Lung (tissue), 12 donors: ENCODE data around the gene BICC1. TPM values are rescaled to one million over a fixed set of nuclear protein-coding genes. Genes with fewer than 3 reads are reported as not detected.

Experiments
- ATAC-seq: fragments of 200-7000 bp; cut with Tn5 transposase; one replicate; pipeline ENCODE4 v1.9.1; 2020; ENCODE audit warnings: moderate number of reproducible peaks; ENCODE audit not compliant: insufficient read depth, low FRiP score
- DNase-seq, 3 donors: peaks; one replicate each; pipeline ENCODE4 v3.0.0-alpha.2; 2013 to 2017
- H3K27ac ChIP-seq, 2 donors: one replicate each; pipeline ENCODE4 v1.5.1; 2013; ENCODE audit warnings: mild to moderate bottlenecking in 2 of 2, moderate library complexity in 2 of 2, control low read depth in 1 of 2, inconsistent platforms in 1 of 2, low read depth in 1 of 2, low read length in 1 of 2
- H3K27me3 ChIP-seq, 3 donors: one replicate each; pipeline ENCODE4 v1.5.1; 2013; ENCODE audit warnings: low read length in 2 of 3; ENCODE audit not compliant: control insufficient read depth in 3 of 3, insufficient read depth in 3 of 3
- H3K36me3 ChIP-seq, 4 donors: one replicate each; pipeline ENCODE4 v1.5.1; 2013; ENCODE audit warnings: low read length in 4 of 4, mild to moderate bottlenecking in 1 of 4, moderate library complexity in 1 of 4; ENCODE audit not compliant: control insufficient read depth in 4 of 4, insufficient read depth in 4 of 4
- H3K4me1 ChIP-seq, 5 donors: one replicate each; pipeline ENCODE4 v1.5.1; 2013; ENCODE audit warnings: low read length in 5 of 5, mild to moderate bottlenecking in 2 of 5, moderate library complexity in 1 of 5; ENCODE audit not compliant: control insufficient read depth in 5 of 5, insufficient read depth in 5 of 5
- H3K4me3 ChIP-seq: one replicate; pipeline ENCODE4 v1.5.1; 2013; ENCODE audit warnings: mild to moderate bottlenecking, control low read depth, moderate library complexity
- H3K9ac ChIP-seq, 2 donors: one replicate each; pipeline ENCODE4 v1.5.1; 2013; ENCODE audit warnings: low read length in 2 of 2, control low read depth in 1 of 2; ENCODE audit not compliant: insufficient read depth in 1 of 2
- H3K9me3 ChIP-seq, 4 donors: one replicate each; pipeline ENCODE4 v1.5.1; 2013; ENCODE audit warnings: low read length in 3 of 4, mild to moderate bottlenecking in 1 of 4, moderate library complexity in 1 of 4; ENCODE audit not compliant: control insufficient read depth in 4 of 4, insufficient read depth in 3 of 4
- WGBS, 2 donors: extraction: QIAGEN DNeasy Blood & Tissue Kit; methylation state at CpG; one replicate each; pipeline ENCODE4 v1.1.7; 2013; 5-methylcytosine and 5-hydroxymethylcytosine counted together
- polyA plus RNA-seq, 2 donors: library from polyadenylated mRNA; stranded (reverse); fragments of 200-250 nt; gene quantifications; one replicate each; pipeline ENCODE4 v1.2.1, GENCODE V29; 2013
- total RNA-seq, 2 donors: library from RNA; depleted of rRNA in 1 of 2; stranded (reverse); fragments of >200 nt in 1 of 2; gene quantifications; one replicate each; pipeline ENCODE4 v1.2.1, GENCODE V29; 2014 to 2021
- TF ChIP-seq, protein P1 (sequence below): IDR thresholded peaks from 2 replicates; pipeline ENCODE4 v1.5.1; 2012; ENCODE audit warnings: mild to moderate bottlenecking; ENCODE audit errors: control extremely low read depth, extremely low read depth
- donor health status: control.
- donor health status: control.
- donor health status: Bipolar disorder and iron deficiency.
- donor health status: healthy.
- donor health status: DM: yes; HTN: yes; CAD: no.

BICC1 gene
- total and polyA plus RNA-seq, 4 donors, result 2.3 to 43.1 (median 5.9) TPM

GRCh38 chr10:58477122-58477521 is 35.5 kb upstream of the BICC1 start:
- Histone ChIP-seq H3K9me3 (no peaks in the 10 kb centered on the region), H3K27ac (no peak overlapping the region), H3K4me3 (no peak overlapping the region), H3K4me1 (peaks cover 0 to 5% (median 0%) of the 10 kb centered on the region in 5 donors), H3K27me3 (no peaks in the 10 kb centered on the region), H3K9ac (no peak overlapping the region), H3K36me3 (no peaks in the 10 kb centered on the region)
- ATAC-seq (no peak), DNase-seq (peak; percentile 54 to 84 (median 75))
- whole genome bisulfite sequencing, 2 donors, result 21 to 44% methylated on average over 2 of the region's 2 CpGs
- TF ChIP-seq, protein P1, sequence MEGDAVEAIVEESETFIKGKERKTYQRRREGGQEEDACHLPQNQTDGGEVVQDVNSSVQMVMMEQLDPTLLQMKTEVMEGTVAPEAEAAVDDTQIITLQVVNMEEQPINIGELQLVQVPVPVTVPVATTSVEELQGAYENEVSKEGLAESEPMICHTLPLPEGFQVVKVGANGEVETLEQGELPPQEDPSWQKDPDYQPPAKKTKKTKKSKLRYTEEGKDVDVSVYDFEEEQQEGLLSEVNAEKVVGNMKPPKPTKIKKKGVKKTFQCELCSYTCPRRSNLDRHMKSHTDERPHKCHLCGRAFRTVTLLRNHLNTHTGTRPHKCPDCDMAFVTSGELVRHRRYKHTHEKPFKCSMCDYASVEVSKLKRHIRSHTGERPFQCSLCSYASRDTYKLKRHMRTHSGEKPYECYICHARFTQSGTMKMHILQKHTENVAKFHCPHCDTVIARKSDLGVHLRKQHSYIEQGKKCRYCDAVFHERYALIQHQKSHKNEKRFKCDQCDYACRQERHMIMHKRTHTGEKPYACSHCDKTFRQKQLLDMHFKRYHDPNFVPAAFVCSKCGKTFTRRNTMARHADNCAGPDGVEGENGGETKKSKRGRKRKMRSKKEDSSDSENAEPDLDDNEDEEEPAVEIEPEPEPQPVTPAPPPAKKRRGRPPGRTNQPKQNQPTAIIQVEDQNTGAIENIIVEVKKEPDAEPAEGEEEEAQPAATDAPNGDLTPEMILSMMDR, result no peak

GRCh38 chr10:58477902-58478301 is 34.8 kb upstream of the BICC1 start:
- Histone ChIP-seq H3K36me3 (no peaks in the 10 kb centered on the region), H3K4me3 (no peak overlapping the region), H3K9me3 (no peaks in the 10 kb centered on the region), H3K4me1 (peaks cover 0 to 5% (median 0%) of the 10 kb centered on the region in 5 donors), H3K27ac (no peak overlapping the region), H3K9ac (no peak overlapping the region), H3K27me3 (no peaks in the 10 kb centered on the region)
- WGBS, 2 donors, result 79 to 81% methylated on average over 2 of the region's 2 CpGs
- ATAC-seq, result no peak
- TF ChIP-seq, protein P1, result no peak
- DNase-seq, result no peak

- Histone ChIP-seq H3K4me3 (no peak overlapping the region), H3K27ac (no peak overlapping the region), H3K9ac (no peak overlapping the region), H3K9me3 (no peaks in the 10 kb centered on the region), H3K36me3 (no peaks in the 10 kb centered on the region), H3K4me1 (peaks cover 0 to 5% (median 0%) of the 10 kb centered on the region in 5 donors), H3K27me3 (no peaks in the 10 kb centered on the region)
- TF ChIP-seq, protein P1, result no peak
- 65 to 79% methylated on average over 2 of the region's 2 CpGs for WGBS, 2 donors
- no peak for DNase-seq
- no peak for ATAC-seq
Observed at GRCh38 chr10:58479045-58479444, 33.6 kb upstream of the BICC1 start.

DNA sequence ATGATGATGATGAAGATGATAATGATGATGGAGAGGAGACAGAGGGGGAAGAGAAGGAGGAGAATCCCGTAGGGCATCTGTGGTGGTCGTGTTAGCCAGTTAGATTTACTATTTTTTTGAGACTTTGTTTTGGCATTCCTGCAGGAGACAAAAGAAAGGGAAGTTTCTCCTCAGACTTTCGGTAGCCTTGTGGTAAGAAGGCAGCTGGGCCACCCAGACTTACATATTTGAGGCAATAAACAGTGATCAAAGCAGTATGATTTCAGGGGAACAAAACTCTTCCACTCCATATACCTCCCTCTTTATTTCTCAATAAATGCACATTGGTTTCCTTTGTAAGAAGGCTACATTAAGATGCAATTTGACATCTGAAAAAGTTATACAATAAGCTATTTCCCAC is 32.4 kb upstream of the BICC1 start:
- H3K9me3 ChIP-seq, result no peaks in the 10 kb centered on the region
- H3K27me3 ChIP-seq, result no peaks in the 10 kb centered on the region
- ATAC-seq (no peak), DNase-seq (no peak)
- H3K27ac ChIP-seq, result no peak overlapping the region
- peaks cover 0 to 5% (median 0%) of the 10 kb centered on the region in 5 donors for H3K4me1 ChIP-seq
- TF ChIP-seq, protein P1, result no peak
- 59 to 76% methylated on average over 3 of the region's 3 CpGs for WGBS, 2 donors
- no peak overlapping the region for H3K9ac ChIP-seq
- H3K36me3 ChIP-seq, result no peaks in the 10 kb centered on the region
- no peak overlapping the region for H3K4me3 ChIP-seq
